Loucy (cell line): Measurements from ENCODE around the gene OR2C1.

Experiments used
- H2AFZ ChIP-seq: fragments of 200-600 bp; sonication (generic); 2 replicates; pipeline ENCODE4 v1.6.0; 2016; ENCODE audit warnings: antibody characterized with exemption, mild to moderate bottlenecking, low read length, moderate library complexity
- H3F3A ChIP-seq: fragments of 200-600 bp; 2 replicates; pipeline ENCODE4 v1.6.0; 2016; ENCODE audit warnings: antibody characterized with exemption, low read depth, mild to moderate bottlenecking
- H3K27me3 ChIP-seq: fragments of 200-600 bp; sonication (generic); 2 replicates; pipeline ENCODE4 v1.6.1; 2014; ENCODE audit warnings: low read length, mild to moderate bottlenecking; ENCODE audit not compliant: insufficient read depth, poor library complexity, severe bottlenecking
- H3K36me3 ChIP-seq: fragments of 200-600 bp; sonication (generic); 2 replicates; pipeline ENCODE4 v1.6.1; 2016; ENCODE audit warnings: low read length; ENCODE audit not compliant: insufficient read depth
- H3K4me1 ChIP-seq: fragments of 200-600 bp; sonication (generic); 2 replicates; pipeline ENCODE4 v1.5.1; 2014; ENCODE audit warnings: low read length, mild to moderate bottlenecking; ENCODE audit not compliant: insufficient read depth, poor library complexity, severe bottlenecking
- H3K4me2 ChIP-seq: fragments of 200-600 bp; sonication (generic); 2 replicates; pipeline ENCODE4 v1.6.0; 2014; ENCODE audit warnings: antibody characterized with exemption, low read length, low read depth, mild to moderate bottlenecking; ENCODE audit not compliant: poor library complexity, severe bottlenecking
- H3K4me3 ChIP-seq: fragments of 200-600 bp; sonication (generic); 2 replicates; pipeline ENCODE4 v1.5.1; 2014; ENCODE audit warnings: low read length, mild to moderate bottlenecking, mixed read lengths; ENCODE audit not compliant: poor library complexity, severe bottlenecking
- H3K79me2 ChIP-seq: fragments of 200-600 bp; sonication (generic); 2 replicates; pipeline ENCODE4 v1.6.1; 2014; ENCODE audit warnings: low read length; ENCODE audit not compliant: insufficient read depth
- H3K9ac ChIP-seq: fragments of 200-600 bp; sonication (generic); 2 replicates; pipeline ENCODE4 v1.6.0; 2014; ENCODE audit warnings: mild to moderate bottlenecking, low read depth, low read length, moderate library complexity; ENCODE audit not compliant: poor library complexity, severe bottlenecking
- H3K9me2 ChIP-seq: fragments of 200-600 bp; sonication (generic); replicated peaks from 2 replicates; pipeline ENCODE4 v1.6.1; 2016; ENCODE audit warnings: low read depth, low read length, mixed read lengths
- H3K9me3 ChIP-seq: fragments of 200-600 bp; sonication (generic); 2 replicates; pipeline ENCODE4 v1.6.1; 2014; ENCODE audit warnings: mild to moderate bottlenecking, antibody characterized with exemption, low read length, low read depth; ENCODE audit not compliant: insufficient read depth
- H4K20me1 ChIP-seq: fragments of 200-600 bp; sonication (generic); 2 replicates; pipeline ENCODE4 v1.6.0; 2014; ENCODE audit warnings: antibody characterized with exemption, low read length, mild to moderate bottlenecking; ENCODE audit not compliant: insufficient read depth, poor library complexity, severe bottlenecking
- CTCF ChIP-seq: fragments of 200-600 bp; sonication (generic); conservative IDR thresholded peaks from 2 replicates; pipeline ENCODE4 v1.5.1; 2014; ENCODE audit warnings: mild to moderate bottlenecking, antibody characterized with exemption, low read length
- EZH2phosphoT487 ChIP-seq: fragments of 200-600 bp; IDR thresholded peaks from 2 replicates; pipeline ENCODE4 v1.6.1; 2018; ENCODE audit warnings: antibody characterized with exemption, mild to moderate bottlenecking, moderate library complexity, borderline replicate concordance

Gene OR2C1

GRCh38 chr16:3364774-3365427 is 9.2 kb downstream of the OR2C1 start:
- H3K36me3 ChIP-seq: no peaks in the 10 kb centered on the region
- no peaks in the 10 kb centered on the region for H3K27me3 ChIP-seq
- H2AFZ ChIP-seq: no peak overlapping the region
- no peak overlapping the region for H3K4me3 ChIP-seq
- no peaks in the 10 kb centered on the region for H4K20me1 ChIP-seq
- no peaks in the 10 kb centered on the region for H3K9me3 ChIP-seq
- H3K9me2 ChIP-seq: no peaks in the 10 kb centered on the region
- H3K9ac ChIP-seq: no peak overlapping the region
- H3K79me2 ChIP-seq: no peaks in the 10 kb centered on the region
- no peaks in the 10 kb centered on the region for H3K4me1 ChIP-seq
- no peak overlapping the region for H3K4me2 ChIP-seq
- H3F3A ChIP-seq: no peaks in the 10 kb centered on the region
- no peak for TF ChIP-seq EZH2phosphoT487
- TF ChIP-seq CTCF: no peak

- no peaks in the 10 kb centered on the region for H3K27me3 ChIP-seq
- H2AFZ ChIP-seq: no peak overlapping the region
- no peak overlapping the region for H3K4me3 ChIP-seq
- no peak overlapping the region for H3K9ac ChIP-seq
- no peaks in the 10 kb centered on the region for H3K79me2 ChIP-seq
- no peaks in the 10 kb centered on the region for H3K9me3 ChIP-seq
- H4K20me1 ChIP-seq: no peaks in the 10 kb centered on the region
- H3F3A ChIP-seq: no peaks in the 10 kb centered on the region
- no peaks in the 10 kb centered on the region for H3K9me2 ChIP-seq
- H3K4me1 ChIP-seq: no peaks in the 10 kb centered on the region
- no peaks in the 10 kb centered on the region for H3K36me3 ChIP-seq
- no peak overlapping the region for H3K4me2 ChIP-seq
- TF ChIP-seq EZH2phosphoT487 (no peak), CTCF (no peak)
These were observed 13.4 kb downstream of the OR2C1 start for GRCh38 chr16:3369073-3369472.

- no peaks in the 10 kb centered on the region for H3K9me2 ChIP-seq
- H3K27me3 ChIP-seq: no peaks in the 10 kb centered on the region
- H3K9ac ChIP-seq: no peak overlapping the region
- no peaks in the 10 kb centered on the region for H3F3A ChIP-seq
- H3K4me1 ChIP-seq: no peaks in the 10 kb centered on the region
- TF ChIP-seq EZH2phosphoT487 (no peak), CTCF (no peak)
- H3K79me2 ChIP-seq: no peaks in the 10 kb centered on the region
- H2AFZ ChIP-seq: no peak overlapping the region
- no peak overlapping the region for H3K4me2 ChIP-seq
- no peak overlapping the region for H3K4me3 ChIP-seq
- H4K20me1 ChIP-seq: no peaks in the 10 kb centered on the region
- H3K9me3 ChIP-seq: no peaks in the 10 kb centered on the region
- no peaks in the 10 kb centered on the region for H3K36me3 ChIP-seq
These were observed 20.0 kb downstream of the OR2C1 start for GRCh38 chr16:3375680-3376079.
